Measurements from ENCODE around the gene NAA80. TPM values are rescaled to one million over a fixed set of nuclear protein-coding genes. Genes with fewer than 3 reads are reported as not detected.

The NAA80 gene
- total RNA-seq, 1 donor from 2014 or later, result 10.1 TPM

DNA sequence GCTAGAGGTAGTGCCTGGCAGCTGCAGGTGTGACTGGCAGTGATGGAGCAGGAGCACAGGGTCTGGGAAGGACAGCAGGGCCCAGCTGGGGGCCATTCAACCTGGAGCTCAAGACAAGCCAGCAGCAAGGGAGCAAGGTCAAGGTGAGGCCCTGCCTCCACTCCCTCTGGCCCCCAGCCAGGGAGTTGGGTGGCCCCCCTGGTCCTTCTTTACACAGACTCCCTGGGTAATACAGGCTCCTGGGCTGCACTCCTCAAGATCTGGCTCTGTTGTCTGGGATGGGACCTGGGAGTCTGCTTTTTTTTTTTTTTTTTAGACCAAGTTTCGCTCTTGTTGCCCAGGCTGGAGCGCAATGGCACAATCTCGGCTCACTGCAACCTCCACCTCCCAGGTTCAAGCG is 48.7 kb downstream of the NAA80 start:
- Mint-ChIP-seq H3K27me3 (ENCODE audit: insufficient read depth, low read depth) (peaks cover 5% of the 10 kb centered on the region), H3K4me3 (no peak overlapping the region), H3K4me1 (peaks cover 41% of the 10 kb centered on the region), H3K9me3 (no peaks in the 10 kb centered on the region), H3K27ac (no peak overlapping the region), H3K36me3 (peaks cover 15% of the 10 kb centered on the region)
- TF ChIP-seq EZH2phosphoT487 (IDR thresholded peaks at IDR 0.05), result no peak
- TF ChIP-seq EZH2 (IDR thresholded peaks at IDR 0.05), result no peak
- TF ChIP-seq, protein P1, sequence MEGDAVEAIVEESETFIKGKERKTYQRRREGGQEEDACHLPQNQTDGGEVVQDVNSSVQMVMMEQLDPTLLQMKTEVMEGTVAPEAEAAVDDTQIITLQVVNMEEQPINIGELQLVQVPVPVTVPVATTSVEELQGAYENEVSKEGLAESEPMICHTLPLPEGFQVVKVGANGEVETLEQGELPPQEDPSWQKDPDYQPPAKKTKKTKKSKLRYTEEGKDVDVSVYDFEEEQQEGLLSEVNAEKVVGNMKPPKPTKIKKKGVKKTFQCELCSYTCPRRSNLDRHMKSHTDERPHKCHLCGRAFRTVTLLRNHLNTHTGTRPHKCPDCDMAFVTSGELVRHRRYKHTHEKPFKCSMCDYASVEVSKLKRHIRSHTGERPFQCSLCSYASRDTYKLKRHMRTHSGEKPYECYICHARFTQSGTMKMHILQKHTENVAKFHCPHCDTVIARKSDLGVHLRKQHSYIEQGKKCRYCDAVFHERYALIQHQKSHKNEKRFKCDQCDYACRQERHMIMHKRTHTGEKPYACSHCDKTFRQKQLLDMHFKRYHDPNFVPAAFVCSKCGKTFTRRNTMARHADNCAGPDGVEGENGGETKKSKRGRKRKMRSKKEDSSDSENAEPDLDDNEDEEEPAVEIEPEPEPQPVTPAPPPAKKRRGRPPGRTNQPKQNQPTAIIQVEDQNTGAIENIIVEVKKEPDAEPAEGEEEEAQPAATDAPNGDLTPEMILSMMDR (IDR thresholded peaks at IDR 0.05), result no peak
- Histone ChIP-seq H3K27ac (no peak overlapping the region), H3F3A (ENCODE audit: low read depth) (peaks cover 26% of the 10 kb centered on the region), H3K9me3 (ENCODE audit: low read depth) (no peaks in the 10 kb centered on the region), H3K36me3 (no peaks in the 10 kb centered on the region), H3K4me1 (peaks cover 13% of the 10 kb centered on the region), H3K9ac (no peak overlapping the region), H2AFZ (replicated peaks) (no peak overlapping the region), H3K79me2 (ENCODE audit: low read depth) (peaks cover 78% of the 10 kb centered on the region), H4K20me1 (ENCODE audit: low read depth) (peaks cover 95% of the 10 kb centered on the region), H3K27me3 (no peaks in the 10 kb centered on the region), H3K4me2 (no peak overlapping the region), H3K4me3 (no peak overlapping the region)
- DNase-seq (ENCODE audit: low spot score), result no peak

DNA sequence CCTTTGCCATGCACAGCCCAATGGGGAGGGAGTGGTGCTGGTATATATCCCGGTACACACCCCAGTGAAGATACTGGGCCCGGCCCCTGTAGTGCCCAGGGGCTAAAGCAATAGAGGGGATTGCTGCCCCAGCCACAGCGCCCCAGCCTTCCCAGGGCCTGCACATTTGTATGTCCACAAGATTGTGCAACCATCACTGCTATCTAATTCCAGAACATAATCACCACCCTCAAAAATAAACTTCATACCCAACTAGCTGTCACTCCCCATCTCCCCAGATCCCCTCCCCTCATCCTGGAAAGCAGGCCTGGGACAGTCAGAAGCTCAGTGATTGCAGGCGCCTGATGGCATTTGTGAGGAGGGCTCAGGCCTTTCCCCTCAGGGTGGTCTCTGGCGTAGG is 49.7 kb downstream of the NAA80 start:
- H3K27me3 Mint-ChIP-seq (ENCODE audit: insufficient read depth, low read depth), result peaks cover 5% of the 10 kb centered on the region
- no peak overlapping the region for H3K4me2 ChIP-seq
- no peak overlapping the region for H3K9ac ChIP-seq
- H2AFZ ChIP-seq (replicated peaks), result no peak overlapping the region
- no peaks in the 10 kb centered on the region for H3K36me3 ChIP-seq
- no peak overlapping the region for H3K27ac ChIP-seq
- H3F3A ChIP-seq (ENCODE audit: low read depth), result peaks cover 24% of the 10 kb centered on the region
- no peaks in the 10 kb centered on the region for H3K9me3 ChIP-seq (ENCODE audit: low read depth)
- H3K27ac Mint-ChIP-seq, result no peak overlapping the region
- peaks cover 89% of the 10 kb centered on the region for H3K79me2 ChIP-seq (ENCODE audit: low read depth)
- no peaks in the 10 kb centered on the region for H3K9me3 Mint-ChIP-seq
- no peak overlapping the region for H3K4me3 ChIP-seq
- peaks cover 15% of the 10 kb centered on the region for H3K36me3 Mint-ChIP-seq
- H3K4me1 ChIP-seq, result peaks cover 20% of the 10 kb centered on the region
- no peaks in the 10 kb centered on the region for H3K27me3 ChIP-seq
- TF ChIP-seq EZH2phosphoT487 (IDR thresholded peaks at IDR 0.05) (no peak), EZH2 (IDR thresholded peaks at IDR 0.05) (no peak)
- TF ChIP-seq, protein P1 (IDR thresholded peaks at IDR 0.05), result no peak
- H4K20me1 ChIP-seq (ENCODE audit: low read depth), result peaks cover 92% of the 10 kb centered on the region
- no peak for DNase-seq (ENCODE audit: low spot score)
- H3K4me3 Mint-ChIP-seq, result peak overlapping the region; percentile 48
- H3K4me1 Mint-ChIP-seq, result peaks cover 50% of the 10 kb centered on the region

DNA sequence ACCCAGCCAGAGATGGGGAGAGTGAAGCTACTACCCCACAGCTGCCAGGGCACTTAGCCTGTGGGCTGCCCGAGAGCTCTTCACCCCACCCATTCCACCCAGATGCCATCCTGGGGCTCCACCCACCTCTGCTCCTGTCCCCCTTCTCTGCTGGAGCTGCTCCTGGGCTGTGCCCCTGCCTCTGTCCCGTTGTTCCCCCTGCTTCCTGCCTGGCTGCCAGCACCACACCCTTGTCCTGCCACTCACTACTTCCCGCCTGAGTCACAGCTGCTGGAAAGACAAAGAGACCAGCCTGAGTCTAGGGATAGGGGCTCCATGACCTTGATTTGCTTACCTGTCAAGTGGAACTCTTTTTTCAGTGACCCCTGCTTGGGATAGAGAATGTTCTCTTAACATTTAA is 50.8 kb downstream of the NAA80 start:
- Histone ChIP-seq H3K4me2 (no peak overlapping the region), H2AFZ (replicated peaks) (no peak overlapping the region)

More for the DNA sequence above, 50.8 kb downstream of the NAA80 start:
- Histone ChIP-seq H3K36me3 (no peaks in the 10 kb centered on the region), H3K4me1 (peaks cover 24% of the 10 kb centered on the region), H3K9ac (no peak overlapping the region), H3K79me2 (ENCODE audit: low read depth) (peaks cover 99% of the 10 kb centered on the region), H4K20me1 (ENCODE audit: low read depth) (peaks cover 88% of the 10 kb centered on the region), H3F3A (ENCODE audit: low read depth) (peaks cover 23% of the 10 kb centered on the region), H3K4me3 (no peak overlapping the region), H3K27me3 (no peaks in the 10 kb centered on the region), H3K9me3 (ENCODE audit: low read depth) (no peaks in the 10 kb centered on the region), H3K27ac (no peak overlapping the region)
- peaks cover 54% of the 10 kb centered on the region for H3K4me1 Mint-ChIP-seq
- H3K27me3 Mint-ChIP-seq (ENCODE audit: insufficient read depth, low read depth), result peaks cover 5% of the 10 kb centered on the region
- no peaks in the 10 kb centered on the region for H3K9me3 Mint-ChIP-seq
- H3K4me3 Mint-ChIP-seq, result peak overlapping the region; percentile 64
- no peak for DNase-seq (ENCODE audit: low spot score)
- peak overlapping the region; percentile 91 for H3K27ac Mint-ChIP-seq
- peaks cover 14% of the 10 kb centered on the region for H3K36me3 Mint-ChIP-seq
- TF ChIP-seq EZH2 (IDR thresholded peaks at IDR 0.05), result no peak
- TF ChIP-seq, protein P1 (IDR thresholded peaks at IDR 0.05), result no peak
- no peak for TF ChIP-seq EZH2phosphoT487 (IDR thresholded peaks at IDR 0.05)
